Measurements from ENCODE around the gene VAV1.
A peak's percentile ranks its signal among the peaks of the same experiment; 100 is the strongest.
"Not testable (repeated sequence)": the region's sequence is repeated elsewhere in the genome, so short reads cannot be mapped to it uniquely, and the experiment has no call there.

VAV1 gene

GRCh38 chr19:6760606-6761005 lies 11.9 kb upstream of the VAV1 start:
- no peak for DNase-seq

- no peak for DNase-seq
Observed at GRCh38 chr19:6761053-6761676, 11.3 kb upstream of the VAV1 start.

DNA sequence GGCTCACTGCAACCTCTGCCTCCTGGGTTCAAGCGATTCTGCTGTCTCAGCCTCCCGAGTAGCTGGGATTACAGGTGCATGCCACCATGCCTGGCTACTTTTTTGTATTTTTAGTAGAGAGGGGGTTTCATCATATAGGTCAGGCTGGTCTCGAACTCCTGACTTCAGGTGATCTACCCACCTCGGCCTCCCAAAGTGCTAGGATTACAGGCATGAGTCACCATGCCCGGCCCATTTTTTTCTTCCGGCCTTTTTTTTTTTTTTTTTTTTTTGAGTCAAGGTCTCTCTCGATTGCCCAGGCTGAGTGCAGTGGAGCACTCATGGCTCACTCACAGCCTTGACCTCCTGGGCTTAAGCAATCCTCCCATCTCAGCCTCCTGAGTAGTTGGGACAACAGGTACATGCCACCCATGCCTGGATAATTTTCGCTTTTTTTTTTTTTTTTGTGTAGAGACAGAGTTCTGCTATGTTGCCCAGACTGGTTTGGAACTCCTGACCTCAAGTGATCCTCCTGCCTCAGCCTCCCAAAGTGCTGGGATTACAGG lies 10.2 kb upstream of the VAV1 start:
- not testable (repeated sequence) for DNase-seq

DNA sequence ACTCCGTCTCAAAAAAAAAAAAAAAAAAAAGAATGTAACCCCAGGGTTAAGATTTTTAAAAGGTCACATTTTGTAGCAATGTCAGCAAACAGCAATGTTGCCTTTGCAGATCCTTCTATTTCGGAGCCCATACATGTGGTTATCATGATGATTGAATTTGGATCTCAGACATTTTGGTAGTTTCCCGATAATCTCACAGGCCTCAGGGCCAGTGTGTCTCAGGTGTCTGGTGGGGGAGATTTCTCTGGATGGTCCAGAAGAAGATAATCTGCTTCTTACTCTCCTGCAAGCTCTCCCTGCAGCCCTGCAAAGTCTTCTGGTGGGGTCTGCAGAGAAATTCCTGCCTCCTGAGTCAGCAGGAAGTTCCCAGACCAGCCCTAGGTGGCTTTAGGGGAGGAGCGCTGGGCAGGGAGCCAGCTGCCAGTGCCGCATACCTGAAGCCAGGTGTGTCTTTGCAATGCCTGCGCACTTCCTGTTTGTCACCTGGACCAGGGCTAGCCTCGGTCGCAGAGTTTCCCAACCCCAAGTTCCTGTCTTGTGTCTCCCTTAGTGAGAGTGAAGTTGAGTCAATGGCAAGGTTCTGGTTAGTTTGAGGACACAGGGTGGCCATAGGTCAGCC lies 6.7 kb upstream of the VAV1 start:
- DNase-seq: peak; percentile 40

DNA sequence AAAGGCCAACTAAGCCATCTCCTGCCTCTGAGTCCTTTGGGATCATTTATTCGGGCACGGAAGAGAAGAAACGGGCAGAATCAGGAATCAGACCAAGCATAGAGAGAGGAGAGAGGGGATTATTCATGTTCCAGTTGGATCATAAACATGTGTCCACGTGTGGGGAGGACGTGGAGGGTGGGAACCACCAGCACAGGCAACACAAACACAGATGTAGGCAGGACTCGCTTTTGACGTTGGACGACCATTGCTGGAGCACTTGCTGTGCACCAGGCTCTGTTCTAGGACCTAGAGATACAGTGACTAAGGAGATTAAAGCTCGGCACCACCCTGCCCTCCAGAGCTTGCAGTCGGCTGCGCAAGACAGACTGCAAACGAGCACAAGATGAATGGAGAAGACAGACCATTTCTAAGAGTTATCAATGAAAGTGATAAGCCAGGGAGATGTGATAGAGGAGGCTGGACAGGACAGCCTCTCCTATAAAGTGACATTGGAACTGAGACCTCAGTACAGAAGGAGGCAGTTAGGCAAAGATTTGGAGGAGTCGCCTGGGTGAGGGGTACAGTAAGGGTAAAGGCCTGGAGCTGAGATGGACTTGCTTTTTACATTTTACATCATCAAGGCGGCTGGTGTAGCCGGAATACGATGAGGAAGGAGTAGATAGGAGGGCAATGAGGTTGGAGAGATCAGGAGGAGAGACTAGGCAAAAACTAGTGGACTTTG lies 6.0 kb upstream of the VAV1 start:
- peak; percentile 25 for DNase-seq

- DNase-seq: no peak
Observed at GRCh38 chr19:6767081-6767356, 5.5 kb upstream of the VAV1 start.

- DNase-seq: peak; percentile 97
Observed at GRCh38 chr19:6767357-6768235, 4.9 kb upstream of the VAV1 start, which contains the start of gene SH2D3A. SH2D3A (minus strand) TSS chr19:6767435; CDS start chr19:6763748, 3,687 bp downstream.

DNA sequence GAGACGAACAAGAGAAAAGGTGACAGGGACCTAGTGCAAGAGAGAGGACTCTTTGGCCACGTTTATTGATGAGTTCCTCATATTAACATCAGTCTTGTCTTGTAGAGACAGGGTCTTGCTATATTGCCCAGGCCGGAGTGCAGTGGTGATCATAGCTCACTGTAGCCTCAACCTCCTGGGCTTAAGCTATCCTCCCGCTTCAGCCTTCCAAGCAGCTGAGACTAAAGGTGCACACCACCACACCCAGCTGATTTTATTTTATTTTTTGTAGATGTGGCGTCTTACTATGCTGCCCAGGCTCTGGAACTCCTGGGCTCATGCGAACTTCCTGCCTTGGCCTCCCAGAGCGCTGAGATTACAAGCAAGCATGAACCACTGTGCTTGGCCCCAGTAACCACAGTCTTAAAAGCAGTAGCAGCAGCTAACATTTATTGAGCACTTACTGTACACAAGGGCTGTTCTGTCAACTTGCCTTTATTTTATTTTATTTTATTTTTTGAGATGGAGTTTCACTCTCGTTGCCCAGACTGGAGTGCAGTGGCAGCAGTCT lies 4.2 kb upstream of the VAV1 start:
- peak; percentile 40 for DNase-seq

GRCh38 chr19:6769006-6769619 lies 3.4 kb upstream of the VAV1 start:
- peak; percentile 47 for DNase-seq

GRCh38 chr19:6771648-6772027 lies 870 bp upstream of the VAV1 start:
- not testable (repeated sequence) for DNase-seq

DNA sequence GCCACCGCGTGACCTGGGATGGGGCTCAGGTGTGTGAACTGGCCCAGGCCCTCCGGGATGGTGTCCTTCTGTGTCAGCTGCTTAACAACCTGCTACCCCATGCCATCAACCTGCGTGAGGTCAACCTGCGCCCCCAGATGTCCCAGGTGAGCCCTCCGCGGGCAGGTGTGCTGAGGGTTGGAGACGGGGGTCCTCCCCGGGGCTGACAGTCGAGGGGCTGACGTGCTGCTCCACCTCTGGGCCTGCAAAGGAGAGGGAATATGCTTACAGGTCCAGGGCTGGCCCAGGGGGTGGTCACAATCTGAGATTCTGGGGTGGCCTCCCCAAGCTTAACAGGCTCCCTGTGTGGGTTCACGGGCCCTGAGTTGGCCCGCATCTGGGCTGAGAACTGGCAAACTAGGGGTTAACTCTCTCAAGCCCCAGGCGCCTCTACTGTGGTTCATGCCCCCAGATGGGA lies 386 bp downstream of the VAV1 start:
- no peak for DNase-seq

DNA sequence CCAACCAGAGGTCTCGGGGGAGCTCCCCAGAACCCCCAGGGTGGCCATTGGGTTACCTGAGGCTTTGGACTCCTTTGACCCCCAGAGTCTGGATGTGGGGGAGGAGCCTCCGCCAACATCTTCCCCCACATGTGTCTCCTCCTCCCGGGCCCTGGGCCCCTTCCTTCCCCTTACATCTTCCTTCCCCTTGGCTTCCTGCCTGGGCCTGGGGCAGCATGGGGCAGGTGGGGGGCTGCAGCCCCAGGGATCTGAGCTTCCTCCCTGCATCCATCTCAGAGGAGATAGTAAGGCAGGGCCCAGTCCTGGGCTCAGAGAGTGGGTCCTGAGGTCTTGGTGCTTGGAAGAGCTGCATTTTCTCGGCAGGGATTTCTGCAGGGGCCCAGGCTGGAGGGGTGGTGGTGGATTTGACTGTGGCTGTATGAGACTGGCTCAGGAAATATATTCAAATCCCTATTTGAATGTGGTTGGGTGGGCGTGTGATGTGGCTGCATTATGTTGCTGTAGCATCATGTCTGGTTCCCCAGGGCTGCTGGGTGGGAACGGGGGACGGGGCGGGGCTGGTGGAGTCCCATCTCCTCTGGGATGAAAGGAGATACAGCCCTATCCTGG lies 919 bp downstream of the VAV1 start:
- peak; percentile 49 for DNase-seq

- no peak for DNase-seq
Observed at GRCh38 chr19:6774821-6775707, 2.6 kb downstream of the VAV1 start.

DNA sequence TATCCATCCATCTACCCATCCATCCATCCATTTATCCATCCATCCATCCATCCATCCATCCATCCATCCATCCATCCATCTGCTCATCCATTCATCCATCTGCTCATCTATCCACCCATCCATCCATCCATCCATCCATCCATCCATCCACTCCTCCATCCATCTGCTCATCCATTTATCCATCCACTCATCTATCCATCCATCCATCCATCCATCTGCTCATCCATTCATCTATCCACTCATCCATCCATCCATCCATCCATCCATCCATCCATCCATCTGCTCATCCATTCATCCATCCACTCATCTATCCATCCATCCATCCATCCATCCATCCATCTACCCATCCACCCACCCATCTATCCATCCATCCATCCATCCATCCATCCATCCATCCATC lies 3.5 kb downstream of the VAV1 start:
- not testable (repeated sequence) for DNase-seq

- DNase-seq: no peak
Observed at GRCh38 chr19:6776999-6777398, 4.5 kb downstream of the VAV1 start.

DNA sequence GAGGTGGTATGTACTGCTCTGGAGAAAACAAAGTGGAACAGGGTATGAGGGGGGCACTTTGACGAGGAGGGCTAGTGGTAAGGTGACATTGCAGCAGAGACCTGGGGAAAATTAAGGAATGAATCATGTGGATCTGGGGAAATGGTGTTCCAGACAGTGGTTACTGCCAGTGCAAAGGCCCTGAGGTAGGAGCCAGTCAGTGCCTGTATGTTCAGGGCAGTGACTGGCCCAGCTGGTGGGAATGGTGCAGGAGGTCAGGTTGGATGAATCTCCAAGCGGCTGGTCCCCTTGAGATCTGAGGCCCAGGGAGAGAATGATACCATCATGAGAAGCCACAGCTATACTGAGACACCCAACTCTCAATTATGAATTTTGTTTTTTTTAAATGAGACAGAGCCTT lies 4.9 kb downstream of the VAV1 start:
- DNase-seq: no peak

DNA sequence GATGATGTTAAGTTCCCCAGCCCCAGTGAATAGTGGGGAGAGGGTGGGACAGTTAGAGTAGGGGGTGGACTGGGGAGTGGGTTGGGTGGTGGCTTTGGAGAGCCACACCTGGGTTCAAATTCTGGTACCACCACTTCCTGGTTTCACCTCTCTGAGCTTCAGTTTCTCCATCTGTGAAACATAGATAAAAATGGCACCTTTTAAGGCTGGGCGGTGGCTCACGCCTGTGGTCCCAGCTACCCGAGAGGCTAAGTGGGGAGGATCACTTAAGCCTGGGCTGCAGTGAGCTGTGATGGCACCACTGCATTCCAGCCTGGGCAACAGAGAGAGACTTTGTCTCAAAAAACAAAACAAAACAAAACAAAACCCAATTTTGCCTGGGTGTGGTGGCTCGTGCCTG lies 5.9 kb downstream of the VAV1 start:
- DNase-seq: peak; percentile 10

- DNase-seq: no peak
Observed at GRCh38 chr19:6779206-6779605, 6.7 kb downstream of the VAV1 start.

DNA sequence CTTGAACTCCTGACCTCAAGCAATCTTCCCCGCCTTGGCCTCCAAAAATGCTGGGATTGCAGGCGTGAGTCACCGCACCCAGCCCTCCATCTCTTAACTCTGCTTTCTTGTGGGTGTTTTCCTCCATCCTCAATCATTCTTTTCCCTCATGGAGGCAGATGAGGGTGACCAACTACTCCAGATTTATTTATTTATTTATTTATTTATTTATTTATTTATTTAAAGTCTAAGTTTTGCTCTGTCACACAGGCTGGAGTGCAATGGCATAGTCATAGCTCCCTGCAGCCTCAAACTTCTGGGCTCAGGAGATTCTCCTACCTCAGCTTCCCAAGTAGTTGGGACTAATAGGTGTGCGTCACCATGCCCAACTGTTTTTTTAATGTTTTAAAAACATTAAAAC lies 14.9 kb downstream of the VAV1 start:
- no peak for DNase-seq

GRCh38 chr19:6788896-6789295 lies 16.4 kb downstream of the VAV1 start:
- no peak for DNase-seq

All from CD4-positive, alpha-beta T cell treated with Interleukin-12 subunit alpha and Interleukin-12 subunit beta, for 1 hour (primary cell).